ENCODE results near the gene PCA3.
A peak's percentile ranks its signal among the peaks of the same experiment; 100 is the strongest.

PCA3 gene

DNA sequence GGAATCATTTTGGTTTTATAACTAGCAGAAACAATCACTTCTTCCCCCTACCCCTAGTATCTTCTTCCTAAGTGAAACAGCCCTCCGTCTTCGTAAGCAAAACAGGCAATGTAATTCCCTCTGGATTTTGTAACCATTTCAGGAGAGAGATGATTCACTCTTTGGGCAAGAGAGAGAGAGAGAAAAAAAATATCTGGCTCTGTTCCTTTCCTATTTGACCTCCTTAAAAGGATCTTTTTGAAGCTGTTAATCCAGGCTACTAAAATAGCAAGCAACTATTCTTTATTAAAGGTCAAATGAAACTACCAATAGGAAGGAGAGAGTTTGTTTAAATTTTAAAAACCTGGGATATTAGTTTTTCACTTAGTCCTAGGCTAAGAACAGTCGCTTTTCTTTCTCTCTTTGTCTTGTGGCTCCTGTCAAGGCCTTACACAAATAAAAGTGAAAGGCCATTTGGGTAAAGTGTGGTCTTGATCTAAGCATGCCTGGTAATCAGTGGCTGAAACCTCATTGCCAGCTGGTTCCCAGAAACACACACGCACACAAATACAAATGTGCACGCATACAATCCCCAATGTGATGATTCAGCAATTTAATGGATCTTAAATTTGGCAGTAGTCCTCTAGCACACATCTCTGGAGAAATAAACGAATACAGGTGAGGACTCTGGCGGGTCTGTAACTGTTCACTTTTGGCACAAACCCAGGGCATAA is 71.5 kb downstream of the PCA3 start:
- H3K4me3 ChIP-seq (ENCODE audit: low read length) = no peak overlapping the region
- TF ChIP-seq, protein P1, sequence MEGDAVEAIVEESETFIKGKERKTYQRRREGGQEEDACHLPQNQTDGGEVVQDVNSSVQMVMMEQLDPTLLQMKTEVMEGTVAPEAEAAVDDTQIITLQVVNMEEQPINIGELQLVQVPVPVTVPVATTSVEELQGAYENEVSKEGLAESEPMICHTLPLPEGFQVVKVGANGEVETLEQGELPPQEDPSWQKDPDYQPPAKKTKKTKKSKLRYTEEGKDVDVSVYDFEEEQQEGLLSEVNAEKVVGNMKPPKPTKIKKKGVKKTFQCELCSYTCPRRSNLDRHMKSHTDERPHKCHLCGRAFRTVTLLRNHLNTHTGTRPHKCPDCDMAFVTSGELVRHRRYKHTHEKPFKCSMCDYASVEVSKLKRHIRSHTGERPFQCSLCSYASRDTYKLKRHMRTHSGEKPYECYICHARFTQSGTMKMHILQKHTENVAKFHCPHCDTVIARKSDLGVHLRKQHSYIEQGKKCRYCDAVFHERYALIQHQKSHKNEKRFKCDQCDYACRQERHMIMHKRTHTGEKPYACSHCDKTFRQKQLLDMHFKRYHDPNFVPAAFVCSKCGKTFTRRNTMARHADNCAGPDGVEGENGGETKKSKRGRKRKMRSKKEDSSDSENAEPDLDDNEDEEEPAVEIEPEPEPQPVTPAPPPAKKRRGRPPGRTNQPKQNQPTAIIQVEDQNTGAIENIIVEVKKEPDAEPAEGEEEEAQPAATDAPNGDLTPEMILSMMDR (IDR thresholded peaks at IDR 0.05; ENCODE audit: insufficient read depth, low read depth, low read length, missing control alignments) = no peak
- peak; percentile 39 for DNase-seq (ENCODE audit: low read depth)
